KMS-11 (cell line): ENCODE measurements around the gene RNASE9.

Experiments
- H2AFZ ChIP-seq: fragments of 200-600 bp; sonication (generic); 2 replicates; pipeline ENCODE4 v1.6.1; 2016; ENCODE audit warnings: antibody characterized with exemption, mixed run types, low read depth
- H3K27ac ChIP-seq: fragments of 200-600 bp; sonication (generic); 2 replicates; pipeline ENCODE4 v1.6.1; 2016; ENCODE audit warnings: mild to moderate bottlenecking, mixed run types
- H3K27me3 ChIP-seq: fragments of 200-600 bp; sonication (generic); 2 replicates; pipeline ENCODE4 v1.6.1; 2017; ENCODE audit warnings: mild to moderate bottlenecking, low read depth, mixed run types, moderate library complexity; ENCODE audit not compliant: insufficient read depth
- H3K36me3 ChIP-seq: fragments of 200-600 bp; sonication (generic); 2 replicates; pipeline ENCODE4 v1.6.1; 2017; ENCODE audit warnings: mild to moderate bottlenecking, mixed run types; ENCODE audit not compliant: insufficient read depth
- H3K4me1 ChIP-seq: fragments of 200-600 bp; sonication (generic); 2 replicates; pipeline ENCODE4 v1.6.1; 2016; ENCODE audit warnings: mild to moderate bottlenecking, low read depth, mixed run types; ENCODE audit not compliant: poor library complexity, severe bottlenecking
- H3K4me2 ChIP-seq: fragments of 200-600 bp; sonication (generic); 2 replicates; pipeline ENCODE4 v1.7.0; 2016; ENCODE audit warnings: mild to moderate bottlenecking, mixed run types
- H3K4me3 ChIP-seq: fragments of 200-600 bp; sonication (generic); IDR thresholded peaks from 2 replicates; pipeline ENCODE4 v1.6.1; 2017; ENCODE audit warnings: low read depth, low read length, mixed read lengths; ENCODE audit not compliant: insufficient read depth
- H3K79me2 ChIP-seq: fragments of 200-600 bp; sonication (generic); 2 replicates; pipeline ENCODE4 v1.6.1; 2016; ENCODE audit warnings: low read depth, mixed run types; ENCODE audit not compliant: insufficient read depth
- H3K9ac ChIP-seq: fragments of 200-600 bp; sonication (generic); 2 replicates; pipeline ENCODE4 v1.6.1; 2016; ENCODE audit warnings: mild to moderate bottlenecking, mixed run types
- H4K20me1 ChIP-seq: fragments of 200-600 bp; sonication (generic); 2 replicates; pipeline ENCODE4 v1.6.1; 2016; ENCODE audit warnings: mild to moderate bottlenecking, mixed run types; ENCODE audit not compliant: insufficient read depth
- TF ChIP-seq, protein P1 (sequence below): fragments of 200-600 bp; sonication (generic); conservative IDR thresholded peaks from 2 replicates; pipeline ENCODE4 v1.6.1; 2017; ENCODE audit warnings: low read depth, mild to moderate bottlenecking, antibody characterized with exemption, low read length, moderate library complexity, mixed read lengths

RNASE9 gene

DNA sequence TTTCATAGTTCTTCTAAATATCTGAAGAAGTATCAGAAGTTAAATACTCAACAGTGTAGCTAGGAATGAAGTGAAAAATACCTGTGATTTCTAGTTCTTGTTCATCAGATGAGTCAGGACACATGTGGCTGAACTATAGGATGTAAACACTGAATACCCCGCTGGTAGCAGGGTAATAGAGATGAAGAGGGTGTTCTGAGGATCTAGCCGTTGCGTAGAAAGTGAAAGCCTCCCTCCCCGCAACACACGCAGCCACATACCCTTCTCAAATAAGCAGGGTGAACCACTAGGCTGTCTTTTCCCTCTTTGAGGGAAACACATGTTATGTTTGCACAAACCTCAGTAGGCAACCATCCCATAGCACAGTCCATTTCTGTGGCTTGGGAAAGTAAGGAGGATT, 46.8 kb upstream of the RNASE9 start:
- no peak overlapping the region for H3K27ac ChIP-seq
- no peak overlapping the region for H3K4me2 ChIP-seq
- no peaks in the 10 kb centered on the region for H3K79me2 ChIP-seq
- H3K36me3 ChIP-seq: no peaks in the 10 kb centered on the region
- H3K9ac ChIP-seq: no peak overlapping the region
- TF ChIP-seq, protein P1, sequence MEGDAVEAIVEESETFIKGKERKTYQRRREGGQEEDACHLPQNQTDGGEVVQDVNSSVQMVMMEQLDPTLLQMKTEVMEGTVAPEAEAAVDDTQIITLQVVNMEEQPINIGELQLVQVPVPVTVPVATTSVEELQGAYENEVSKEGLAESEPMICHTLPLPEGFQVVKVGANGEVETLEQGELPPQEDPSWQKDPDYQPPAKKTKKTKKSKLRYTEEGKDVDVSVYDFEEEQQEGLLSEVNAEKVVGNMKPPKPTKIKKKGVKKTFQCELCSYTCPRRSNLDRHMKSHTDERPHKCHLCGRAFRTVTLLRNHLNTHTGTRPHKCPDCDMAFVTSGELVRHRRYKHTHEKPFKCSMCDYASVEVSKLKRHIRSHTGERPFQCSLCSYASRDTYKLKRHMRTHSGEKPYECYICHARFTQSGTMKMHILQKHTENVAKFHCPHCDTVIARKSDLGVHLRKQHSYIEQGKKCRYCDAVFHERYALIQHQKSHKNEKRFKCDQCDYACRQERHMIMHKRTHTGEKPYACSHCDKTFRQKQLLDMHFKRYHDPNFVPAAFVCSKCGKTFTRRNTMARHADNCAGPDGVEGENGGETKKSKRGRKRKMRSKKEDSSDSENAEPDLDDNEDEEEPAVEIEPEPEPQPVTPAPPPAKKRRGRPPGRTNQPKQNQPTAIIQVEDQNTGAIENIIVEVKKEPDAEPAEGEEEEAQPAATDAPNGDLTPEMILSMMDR: no peak
- H4K20me1 ChIP-seq: no peaks in the 10 kb centered on the region
- no peaks in the 10 kb centered on the region for H3K27me3 ChIP-seq
- no peak overlapping the region for H3K4me3 ChIP-seq
- no peak overlapping the region for H2AFZ ChIP-seq
- peaks cover 25% of the 10 kb centered on the region for H3K4me1 ChIP-seq

DNA sequence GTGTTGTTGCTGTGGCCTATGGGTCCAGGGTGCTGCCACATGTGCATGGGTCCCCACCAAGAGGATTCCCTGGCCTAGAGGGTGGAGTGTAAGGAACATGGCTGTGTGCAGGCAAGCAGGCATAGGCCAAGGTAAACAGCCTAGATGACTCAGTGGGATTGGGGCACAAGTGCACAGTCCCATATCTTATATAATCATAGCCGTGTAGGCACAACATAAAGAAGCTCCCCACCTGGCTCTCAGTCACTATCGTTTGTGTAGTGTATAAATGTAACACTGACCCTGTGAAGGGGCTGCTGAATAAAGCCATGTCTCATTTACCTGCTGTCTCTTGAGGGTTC, 46.0 kb upstream of the RNASE9 start:
- no peaks in the 10 kb centered on the region for H3K36me3 ChIP-seq
- H3K4me3 ChIP-seq: no peak overlapping the region
- H2AFZ ChIP-seq: no peak overlapping the region
- TF ChIP-seq, protein P1: no peak
- no peak overlapping the region for H3K9ac ChIP-seq
- no peak overlapping the region for H3K27ac ChIP-seq
- H3K4me2 ChIP-seq: no peak overlapping the region
- no peaks in the 10 kb centered on the region for H4K20me1 ChIP-seq
- H3K79me2 ChIP-seq: no peaks in the 10 kb centered on the region
- peaks cover 18% of the 10 kb centered on the region for H3K4me1 ChIP-seq
- no peaks in the 10 kb centered on the region for H3K27me3 ChIP-seq

DNA sequence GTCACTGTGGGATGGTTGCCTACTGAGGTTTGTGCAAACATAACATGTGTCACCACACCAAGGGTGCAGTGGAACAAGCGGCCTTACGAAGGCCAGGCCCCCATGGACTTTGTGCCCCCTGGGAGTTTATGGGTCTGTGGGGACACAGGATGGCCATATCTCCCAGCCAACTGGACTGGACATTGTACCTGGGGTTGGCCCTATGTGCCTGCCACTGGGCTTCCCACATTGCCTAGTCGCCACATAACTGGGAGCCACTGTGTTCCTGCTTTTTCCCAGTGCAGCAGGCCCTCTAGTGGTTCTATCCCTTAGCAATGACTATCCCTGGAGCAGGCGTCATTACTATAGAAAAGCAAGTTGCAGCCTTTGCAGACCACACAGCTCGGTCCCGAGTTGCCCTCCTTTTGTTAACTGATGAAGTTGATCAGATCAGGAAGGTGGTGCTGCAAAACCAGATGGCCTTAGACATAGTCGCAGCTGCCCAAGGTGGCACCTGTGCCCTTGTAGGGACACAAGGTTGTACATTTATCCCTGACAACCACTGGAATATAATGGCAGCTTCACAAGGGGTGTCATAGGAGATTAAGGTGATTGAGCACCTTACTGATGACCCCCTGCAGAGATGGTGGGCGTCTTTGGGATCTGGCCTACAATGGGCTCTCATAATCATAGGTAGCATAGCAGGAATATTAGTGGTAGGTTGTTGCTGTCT, 45.5 kb upstream of the RNASE9 start:
- H4K20me1 ChIP-seq: no peaks in the 10 kb centered on the region
- no peak overlapping the region for H3K4me2 ChIP-seq
- TF ChIP-seq, protein P1: no peak; the same call in 1 of the 2 replicates
- no peak overlapping the region for H3K27ac ChIP-seq
- H3K36me3 ChIP-seq: no peaks in the 10 kb centered on the region
- H3K4me3 ChIP-seq: no peak overlapping the region
- peaks cover 14% of the 10 kb centered on the region for H3K4me1 ChIP-seq
- no peak overlapping the region for H2AFZ ChIP-seq
- no peaks in the 10 kb centered on the region for H3K27me3 ChIP-seq
- no peaks in the 10 kb centered on the region for H3K79me2 ChIP-seq
- H3K9ac ChIP-seq: no peak overlapping the region

DNA sequence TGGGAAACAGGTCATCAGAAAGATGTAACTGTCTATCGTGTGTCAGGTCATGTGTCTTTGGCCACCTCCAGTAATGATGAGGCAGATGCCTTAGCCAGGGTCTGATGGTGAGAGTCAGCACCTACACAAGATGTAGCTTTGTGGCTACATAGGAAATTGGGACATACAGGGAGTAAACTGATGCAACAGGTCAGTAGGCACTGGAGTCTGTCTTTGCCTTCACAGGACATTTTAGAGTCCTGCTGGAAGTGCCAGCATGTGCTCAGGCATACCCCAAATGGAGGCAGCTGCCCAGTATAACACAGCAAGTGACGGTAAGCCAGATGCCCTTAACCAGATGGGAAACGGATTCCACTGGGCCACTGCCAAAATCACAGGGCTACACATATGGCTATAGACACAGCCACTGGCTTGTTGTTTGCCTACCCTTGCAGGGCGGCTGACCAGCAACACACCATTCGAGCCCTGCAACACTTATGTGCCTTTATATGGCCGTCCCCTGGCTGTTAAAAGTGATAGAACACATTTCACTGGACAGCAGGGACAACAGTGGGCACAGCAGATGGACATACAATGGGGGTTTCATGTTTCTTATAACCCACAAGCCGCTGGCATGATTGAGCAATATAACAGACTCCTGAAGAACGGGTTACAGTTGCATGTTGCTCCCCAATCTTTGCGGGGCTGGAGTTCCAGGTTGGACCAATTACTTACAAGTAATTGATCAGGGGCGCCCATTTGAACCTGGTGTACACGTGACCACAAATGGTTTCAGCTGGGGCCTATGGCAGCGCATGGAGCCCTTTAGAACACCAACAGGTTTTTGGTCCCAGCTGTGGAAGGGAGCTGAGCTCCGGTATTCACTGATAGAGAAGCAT, 43.2 kb upstream of the RNASE9 start:
- TF ChIP-seq, protein P1: no peak

More for the DNA sequence above, 43.2 kb upstream of the RNASE9 start:
- Histone ChIP-seq H3K4me2 (no peak overlapping the region), H3K4me1 (peaks cover 5% of the 10 kb centered on the region), H3K27me3 (no peaks in the 10 kb centered on the region), H3K36me3 (no peaks in the 10 kb centered on the region), H3K4me3 (no peak overlapping the region), H3K79me2 (no peaks in the 10 kb centered on the region), H2AFZ (no peak overlapping the region), H4K20me1 (no peaks in the 10 kb centered on the region), H3K9ac (no peak overlapping the region), H3K27ac (no peak overlapping the region)
